Mammary epithelial cell (primary cell): ENCODE results near the gene HLTF.

Experiments
- CTCF ChIP-seq, 2 donors: IDR thresholded peaks in 1 of 2; conservative IDR thresholded peaks in 1 of 2; 2 replicates each; pipeline ENCODE4 v1.5.1; 2011 to 2012; ENCODE audit warnings: inconsistent platforms in 2 of 2, low read length in 2 of 2, mild to moderate bottlenecking in 2 of 2, control low read depth in 1 of 2, low read depth in 1 of 2; ENCODE audit not compliant: insufficient read depth in 1 of 2; ENCODE audit errors: extremely low read depth in 1 of 2
- EZH2 ChIP-seq: IDR thresholded peaks from 2 replicates; pipeline ENCODE4 v1.6.1; 2012; ENCODE audit warnings: low read length, inconsistent platforms, borderline replicate concordance

- no peak for TF ChIP-seq CTCF (conservative IDR thresholded peaks at IDR 0.05 in 1 of 2, IDR thresholded peaks at IDR 0.05 in 1 of 2; ENCODE audit: extremely low read depth in 1 of 2, insufficient read depth in 1 of 2, low read depth in 1 of 2, low read length in 2 of 2)
- no peak for TF ChIP-seq EZH2
Observed at GRCh38 chr3:149003653-149004305, 82.6 kb downstream of the HLTF start.
